ENCODE results near the gene ERFL. TPM values are rescaled to one million over a fixed set of nuclear protein-coding genes. Genes with fewer than 3 reads are reported as not detected.
A peak's percentile ranks its signal among the peaks of the same experiment; 100 is the strongest.

ERFL gene
- total and polyA plus RNA-seq, 2 of the 8 experiments (the other 6 are each of a cell fraction or from before 2014, with no cell fraction given), result 0.12 TPM; not detected in 1

- H3K79me1 ChIP-seq (ENCODE audit: low read depth, low read length), result no peaks in the 10 kb centered on the region
- WGBS, 2 experiments (ENCODE audit: extremely low coverage in 1 of 2, insufficient coverage in 1 of 2, insufficient read length in 1 of 2, insufficient replicate concordance in 2 of 2, low coverage in 1 of 2, low lambda C conversion rate in 2 of 2, missing lambda C conversion rate in 1 of 2), result 91% methylated on average over 21 of the region's 26 CpGs; no CpG with 5 or more reads in 1 of the 2 experiments
- no peak overlapping the region for H3K23ac ChIP-seq (ENCODE audit: insufficient read length)
- peaks cover 0 to 3% of the 10 kb centered on the region in 2 experiments for H4K20me1 ChIP-seq (replicated peaks in 1 of 2; ENCODE audit: control insufficient read depth in 1 of 2, insufficient read depth in 2 of 2, low read length in 2 of 2)
- H4K91ac ChIP-seq (replicated peaks; ENCODE audit: insufficient read length, low read length), result no peak overlapping the region
- H3K14ac ChIP-seq (ENCODE audit: insufficient read length), result no peak overlapping the region
- FAIRE-seq (no peak), DNase-seq (ENCODE audit: low read depth in 1 of 2, low spot score in 2 of 2) (no peak)
- H3K56ac ChIP-seq (replicated peaks; ENCODE audit: insufficient read length, low read depth, low read length), result no peak overlapping the region
- H3K27me3 ChIP-seq (replicated peaks in 1 of 4; ENCODE audit: control insufficient read depth in 3 of 4, extremely low read depth in 1 of 4, insufficient read depth in 3 of 4, low read length in 3 of 4), result no peaks in the 10 kb centered on the region
- no peak overlapping the region for H2BK5ac ChIP-seq (ENCODE audit: low read depth, low read length)
- H2BK12ac ChIP-seq (ENCODE audit: low read depth, low read length), result no peak overlapping the region
- H3K27ac ChIP-seq (ENCODE audit: low read depth, low read length), result no peak overlapping the region
- peaks cover 0 to 4% (median 0%) of the 10 kb centered on the region in 4 experiments; a peak in 2 of 8 replicates for H3K36me3 ChIP-seq (ENCODE audit: control insufficient read depth in 2 of 4, insufficient read depth in 4 of 4, low read length in 3 of 4)
- TF ChIP-seq RNF2 (IDR thresholded peaks at IDR 0.05; ENCODE audit: borderline replicate concordance, low read depth, low read length, missing control alignments, poor library complexity, severe bottlenecking), result no peak
- no peak overlapping the region for H3K9ac ChIP-seq (replicated peaks in 1 of 4; ENCODE audit: extremely low read depth in 1 of 4, low read depth in 3 of 4, low read length in 3 of 4)
- H2AFZ ChIP-seq (ENCODE audit: low read length), result no peak overlapping the region
- no peak overlapping the region for H2BK15ac ChIP-seq (ENCODE audit: low read length)
- no peak overlapping the region for H3K18ac ChIP-seq (ENCODE audit: extremely low read depth, low read length)
- no peaks in the 10 kb centered on the region for H3K23me2 ChIP-seq (ENCODE audit: low read depth, low read length)
- H3K79me2 ChIP-seq (ENCODE audit: control insufficient read depth in 1 of 2, insufficient read depth in 2 of 2, low read length in 2 of 2), result no peaks in the 10 kb centered on the region
- H2AK5ac ChIP-seq (ENCODE audit: low read depth, low read length), result no peak overlapping the region
- no peaks in the 10 kb centered on the region for H3K4me1 ChIP-seq (replicated peaks in 1 of 4; ENCODE audit: control insufficient read depth in 3 of 4, insufficient read depth in 4 of 4, low read length in 3 of 4)
- no peak overlapping the region for H2BK120ac ChIP-seq (replicated peaks; ENCODE audit: low read depth, low read length)
- no peak overlapping the region for H4K5ac ChIP-seq (ENCODE audit: insufficient read length, low read depth, low read length)
- H4K8ac ChIP-seq (ENCODE audit: extremely low read depth, insufficient read depth, low read length), result peak overlapping the region; percentile 25; the same call in 1 of the 2 replicates
- H2BK20ac ChIP-seq (ENCODE audit: low read length), result no peak overlapping the region
- POLR2A ChIA-PET (ENCODE audit: partially characterized antibody), result interaction anchor here (1.0 kb wide), 1 partner anchor 127 kb away, joined by 3 read pairs; no protein-coding TSS in a partner anchor
- CTCF ChIA-PET (ENCODE audit: partially characterized antibody), result no interaction called here
- H3K4me2 ChIP-seq (ENCODE audit: insufficient read depth in 1 of 2, low read depth in 2 of 2, low read length in 2 of 2), result no peak overlapping the region
- no peak overlapping the region for H3K4ac ChIP-seq (replicated peaks; ENCODE audit: insufficient read length, low read depth, low read length)
- H3K9me3 ChIP-seq (ENCODE audit: insufficient read depth in 2 of 2, low read depth in 1 of 2, low read length in 1 of 2), result no peaks in the 10 kb centered on the region
- H3K4me3 ChIP-seq (ENCODE audit: extremely low read depth in 1 of 4, insufficient read depth in 2 of 4, low read depth in 3 of 4, low read length in 4 of 4), result no peak overlapping the region
Measured at GRCh38 chr19:41967054-41967783, 39.0 kb upstream of the ERFL start.

Measured in H1 (cell line).